ENCODE data around the gene NHSL1. TPM values are rescaled to one million over a fixed set of nuclear protein-coding genes. Genes with fewer than 3 reads are reported as not detected.

Gene NHSL1
- total RNA-seq, 6 experiments from 2014 or later: 19.8 to 54.2 (median 28.5) TPM

DNA sequence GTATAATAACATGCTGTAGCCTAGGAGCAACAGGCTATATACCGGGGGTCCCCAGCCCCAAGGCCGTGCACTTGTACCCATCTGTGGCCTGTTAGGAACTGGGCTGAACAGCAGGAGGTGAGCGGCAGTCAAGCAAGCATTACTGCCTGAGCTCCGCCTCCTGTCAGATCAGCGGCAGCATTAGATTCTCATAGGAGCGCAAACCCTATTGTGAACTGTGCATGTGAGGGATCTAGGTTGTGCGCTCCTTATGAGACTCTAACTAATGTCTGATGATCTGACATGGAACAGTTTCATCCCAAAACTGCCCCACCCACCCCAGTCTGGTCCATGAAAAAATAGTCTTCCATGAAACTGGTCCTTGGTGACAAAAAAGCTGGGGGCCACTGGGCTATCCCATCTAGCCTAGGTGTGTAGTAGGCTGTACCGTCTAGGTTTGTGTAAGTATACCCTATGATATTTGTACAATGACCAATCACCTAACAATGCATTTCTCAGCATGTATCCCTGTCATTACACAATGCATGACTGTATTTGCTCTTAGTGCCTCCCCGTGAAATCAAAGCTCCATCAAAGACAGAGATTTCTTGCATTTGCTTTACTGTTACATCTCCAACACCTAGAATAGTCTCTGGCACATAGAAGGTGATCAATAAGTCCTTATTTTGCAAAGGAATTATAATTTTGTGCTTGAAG lies 30.8 kb downstream of the NHSL1 start:
- Histone ChIP-seq H3K27ac (no peak overlapping the region), H3K4me3 (no peak overlapping the region), H3K36me3 (peaks cover 0 to 70% (median 20%) of the 10 kb centered on the region in 4 donors), H3K9me3 (no peaks in the 10 kb centered on the region), H3K4me1 (peaks cover 0 to 9% (median 4%) of the 10 kb centered on the region in 4 donors), H3K27me3 (no peaks in the 10 kb centered on the region)
- intact Hi-C loops (cut with DNase I): no loop called here
- WGBS (ENCODE audit: insufficient coverage, low coverage, low lambda C conversion rate, missing lambda C conversion rate): 72% methylated on average over 3 of the region's 9 CpGs
- DNase-seq (no peak), ATAC-seq (peak in 2 of 4 donors; percentile 34 to 68)
- no peak for TF ChIP-seq POLR2A (IDR thresholded peaks at IDR 0.05)
- TF ChIP-seq, protein P1, sequence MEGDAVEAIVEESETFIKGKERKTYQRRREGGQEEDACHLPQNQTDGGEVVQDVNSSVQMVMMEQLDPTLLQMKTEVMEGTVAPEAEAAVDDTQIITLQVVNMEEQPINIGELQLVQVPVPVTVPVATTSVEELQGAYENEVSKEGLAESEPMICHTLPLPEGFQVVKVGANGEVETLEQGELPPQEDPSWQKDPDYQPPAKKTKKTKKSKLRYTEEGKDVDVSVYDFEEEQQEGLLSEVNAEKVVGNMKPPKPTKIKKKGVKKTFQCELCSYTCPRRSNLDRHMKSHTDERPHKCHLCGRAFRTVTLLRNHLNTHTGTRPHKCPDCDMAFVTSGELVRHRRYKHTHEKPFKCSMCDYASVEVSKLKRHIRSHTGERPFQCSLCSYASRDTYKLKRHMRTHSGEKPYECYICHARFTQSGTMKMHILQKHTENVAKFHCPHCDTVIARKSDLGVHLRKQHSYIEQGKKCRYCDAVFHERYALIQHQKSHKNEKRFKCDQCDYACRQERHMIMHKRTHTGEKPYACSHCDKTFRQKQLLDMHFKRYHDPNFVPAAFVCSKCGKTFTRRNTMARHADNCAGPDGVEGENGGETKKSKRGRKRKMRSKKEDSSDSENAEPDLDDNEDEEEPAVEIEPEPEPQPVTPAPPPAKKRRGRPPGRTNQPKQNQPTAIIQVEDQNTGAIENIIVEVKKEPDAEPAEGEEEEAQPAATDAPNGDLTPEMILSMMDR (IDR thresholded peaks at IDR 0.05): no peak

DNA sequence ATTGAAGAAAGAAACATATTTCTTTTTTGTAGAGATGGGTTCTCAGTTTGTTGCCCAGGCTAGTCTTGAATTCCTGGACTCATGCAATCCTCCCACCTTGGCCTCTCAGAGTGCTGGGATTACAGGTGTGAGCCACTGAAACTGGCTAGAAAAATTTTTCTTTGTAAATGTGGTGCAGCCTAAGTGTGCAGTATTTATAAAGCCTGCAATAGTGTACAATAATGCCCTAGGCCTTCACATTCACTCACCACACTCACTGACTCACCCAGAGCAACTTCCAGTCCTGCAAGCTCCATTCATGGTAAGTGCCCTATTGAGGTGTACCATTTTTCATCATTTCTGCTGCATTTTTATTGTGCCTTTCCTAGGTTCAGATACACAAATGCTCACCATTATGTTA lies 31.4 kb downstream of the NHSL1 start:
- H3K4me3 ChIP-seq: no peak overlapping the region
- peaks cover 0 to 4% (median 1%) of the 10 kb centered on the region in 4 donors for H3K4me1 ChIP-seq
- DNase-seq (no peak), ATAC-seq (no peak)
- no peak overlapping the region for H3K27ac ChIP-seq
- H3K36me3 ChIP-seq: peaks cover 0 to 73% (median 22%) of the 10 kb centered on the region in 4 donors
- H3K9me3 ChIP-seq: no peaks in the 10 kb centered on the region
- TF ChIP-seq, protein P1 (IDR thresholded peaks at IDR 0.05): no peak
- no peak for TF ChIP-seq POLR2A (IDR thresholded peaks at IDR 0.05)
- intact Hi-C loops (cut with DNase I): no loop called here
- H3K27me3 ChIP-seq: no peaks in the 10 kb centered on the region

DNA sequence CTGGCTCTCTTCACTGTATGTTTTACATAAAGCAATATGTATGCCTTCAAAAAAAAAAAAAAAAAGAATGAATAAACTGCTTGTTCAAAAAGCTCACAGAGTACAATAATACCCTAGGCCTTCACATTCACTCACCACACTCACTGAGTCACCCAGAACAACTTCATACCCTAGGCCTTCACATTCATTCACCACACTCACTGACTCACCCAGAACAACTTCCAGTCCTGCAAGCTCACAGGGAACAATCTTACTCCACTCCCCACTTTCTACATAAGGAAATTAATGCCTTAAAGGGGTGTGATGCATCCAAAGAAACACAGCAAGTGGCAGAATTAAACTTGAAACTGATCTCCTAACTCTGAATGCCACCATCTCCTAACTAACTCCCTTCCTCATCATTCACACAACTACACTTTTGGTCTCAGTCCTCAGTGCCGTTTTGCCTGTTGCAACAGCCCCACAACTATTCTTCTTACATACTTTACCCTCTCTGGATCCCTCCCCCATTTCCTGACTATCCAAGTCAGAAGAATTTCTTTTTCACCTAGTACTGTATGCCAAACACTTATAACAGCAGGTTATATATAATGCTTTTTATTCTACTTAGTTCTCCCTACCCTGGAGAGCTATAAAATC lies 34.2 kb downstream of the NHSL1 start:
- Histone ChIP-seq H3K27me3 (no peaks in the 10 kb centered on the region), H3K4me1 (no peaks in the 10 kb centered on the region), H3K36me3 (peaks cover 0 to 65% (median 22%) of the 10 kb centered on the region in 4 donors), H3K9me3 (no peaks in the 10 kb centered on the region), H3K4me3 (no peak overlapping the region), H3K27ac (no peak overlapping the region)
- WGBS (ENCODE audit: insufficient coverage, low coverage, low lambda C conversion rate, missing lambda C conversion rate): 36% methylated on average over 1 of the region's 1 CpG
- no peak for TF ChIP-seq POLR2A (IDR thresholded peaks at IDR 0.05)
- TF ChIP-seq, protein P1 (IDR thresholded peaks at IDR 0.05): no peak
- intact Hi-C loops (cut with DNase I): no loop called here
- no peak for DNase-seq
- ATAC-seq: peak in 1 of 4 donors; percentile 29

DNA sequence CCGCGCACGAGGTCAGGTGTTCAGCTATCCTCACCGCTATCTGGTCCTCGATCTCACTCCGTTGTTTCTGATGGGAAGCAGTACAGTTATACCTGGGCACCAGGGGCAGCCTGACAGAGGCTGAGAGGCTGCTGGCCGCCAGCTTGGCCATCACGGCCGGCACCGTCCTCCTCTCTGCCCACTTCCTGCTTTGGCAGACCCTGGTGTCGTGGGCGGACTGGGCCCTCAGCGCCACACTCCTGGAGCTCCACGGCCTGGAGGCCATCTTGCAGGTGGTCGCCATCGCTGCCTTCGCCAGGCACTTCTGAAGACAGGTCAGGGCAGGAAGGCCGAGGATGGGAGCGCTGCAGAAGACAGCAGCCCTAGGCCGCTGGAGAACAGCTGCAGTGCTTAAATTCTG lies 35.2 kb downstream of the NHSL1 start:
- H3K4me1 ChIP-seq: no peaks in the 10 kb centered on the region
- intact Hi-C loops (cut with DNase I): no loop called here
- H3K27me3 ChIP-seq: no peaks in the 10 kb centered on the region
- ATAC-seq (peak in 2 of 4 donors; percentile 19 to 36), DNase-seq (no peak)
- peaks cover 0 to 54% (median 19%) of the 10 kb centered on the region in 4 donors for H3K36me3 ChIP-seq
- TF ChIP-seq, protein P1 (IDR thresholded peaks at IDR 0.05): no peak
- no peak for TF ChIP-seq POLR2A (IDR thresholded peaks at IDR 0.05)
- no peaks in the 10 kb centered on the region for H3K9me3 ChIP-seq
- no peak overlapping the region for H3K27ac ChIP-seq
- 90% methylated on average over 7 of the region's 20 CpGs for WGBS (ENCODE audit: insufficient coverage, low coverage, low lambda C conversion rate, missing lambda C conversion rate)
- H3K4me3 ChIP-seq: no peak overlapping the region

All from right lobe of liver (tissue), 6 donors.